ENCODE data around the gene LSM14B. TPM values are rescaled to one million over a fixed set of nuclear protein-coding genes. Genes with fewer than 3 reads are reported as not detected.

LSM14B gene
- total RNA-seq, 1 experiment from 2014 or later: 76.9 TPM

- TF ChIP-seq CTCF (IDR thresholded peaks at IDR 0.05; ENCODE audit: unreplicated experiment): no peak
- Mint-ChIP-seq H3K4me1 (ENCODE audit: low read depth, unreplicated experiment) (peaks cover 32% of the 10 kb centered on the region), H3K4me3 (ENCODE audit: low read depth, unreplicated experiment) (no peak overlapping the region), H3K36me3 (ENCODE audit: insufficient read depth, unreplicated experiment) (peaks cover 73% of the 10 kb centered on the region), H3K27ac (ENCODE audit: unreplicated experiment) (no peak overlapping the region), H3K27me3 (ENCODE audit: unreplicated experiment) (no peaks in the 10 kb centered on the region), H3K9me3 (ENCODE audit: low read depth, unreplicated experiment) (no peaks in the 10 kb centered on the region)
- DNase-seq: no peak
- intact Hi-C loops (cut with micrococcal nuclease; ENCODE audit: unreplicated experiment): no loop called here
- no TSS peak for BruUV-seq (replicated peaks)
- CTCF ChIA-PET: interaction anchor here (0.5 kb wide), 1 partner anchor 162 kb away, joined by 4 read pairs; no protein-coding TSS in a partner anchor
Measured at GRCh38 chr20:62163485-62163865, 41.2 kb downstream of the LSM14B start.

- CTCF ChIA-PET: no interaction called here
- Mint-ChIP-seq H3K27me3 (ENCODE audit: unreplicated experiment) (no peaks in the 10 kb centered on the region), H3K27ac (ENCODE audit: unreplicated experiment) (no peak overlapping the region), H3K36me3 (ENCODE audit: insufficient read depth, unreplicated experiment) (peaks cover 74% of the 10 kb centered on the region), H3K4me3 (ENCODE audit: low read depth, unreplicated experiment) (no peak overlapping the region), H3K4me1 (ENCODE audit: low read depth, unreplicated experiment) (peaks cover 27% of the 10 kb centered on the region), H3K9me3 (ENCODE audit: low read depth, unreplicated experiment) (no peaks in the 10 kb centered on the region)
- no TSS peak for BruUV-seq (replicated peaks)
- no peak for TF ChIP-seq CTCF (IDR thresholded peaks at IDR 0.05; ENCODE audit: unreplicated experiment)
- no peak for DNase-seq
- intact Hi-C loops (cut with micrococcal nuclease; ENCODE audit: unreplicated experiment): no loop called here
Measured at GRCh38 chr20:62163986-62164762, 41.9 kb downstream of the LSM14B start.

- H3K36me3 Mint-ChIP-seq (ENCODE audit: insufficient read depth, unreplicated experiment): peaks cover 74% of the 10 kb centered on the region
- CTCF ChIA-PET: no interaction called here
- BruUV-seq (replicated peaks): no TSS peak
Measured at GRCh38 chr20:62164879-62165761, 42.8 kb downstream of the LSM14B start.

More at GRCh38 chr20:62164879-62165761, 42.8 kb downstream of the LSM14B start:
- no peak overlapping the region for H3K27ac Mint-ChIP-seq (ENCODE audit: unreplicated experiment)
- no peaks in the 10 kb centered on the region for H3K27me3 Mint-ChIP-seq (ENCODE audit: unreplicated experiment)
- peaks cover 18% of the 10 kb centered on the region for H3K4me1 Mint-ChIP-seq (ENCODE audit: low read depth, unreplicated experiment)
- intact Hi-C loops (cut with micrococcal nuclease; ENCODE audit: unreplicated experiment): no loop called here
- no peaks in the 10 kb centered on the region for H3K9me3 Mint-ChIP-seq (ENCODE audit: low read depth, unreplicated experiment)
- no peak for TF ChIP-seq CTCF (IDR thresholded peaks at IDR 0.05; ENCODE audit: unreplicated experiment)
- no peak for DNase-seq
- H3K4me3 Mint-ChIP-seq (ENCODE audit: low read depth, unreplicated experiment): no peak overlapping the region

All from Calu3 (cell line).